Thymus (tissue), 11 donors: ENCODE data around the gene ARHGAP31. TPM values are rescaled to one million over a fixed set of nuclear protein-coding genes. Genes with fewer than 3 reads are reported as not detected.

Experiments used
- DNase-seq, 9 donors: peaks; one replicate each; pipeline ENCODE4 v3.0.0-alpha.2; 2013; ENCODE audit warnings: low spot score in 9 of 9, low read depth in 6 of 9, missing footprints in 1 of 9
- H3K27ac ChIP-seq, 2 donors: one replicate each; pipeline ENCODE4 v1.5.1; 2013; ENCODE audit warnings: control low read depth in 1 of 2, low read depth in 1 of 2, low read length in 1 of 2, mild to moderate bottlenecking in 1 of 2, moderate library complexity in 1 of 2
- H3K27me3 ChIP-seq, 2 donors: one replicate each; pipeline ENCODE4 v1.5.1; 2013; ENCODE audit warnings: low read length in 1 of 2; ENCODE audit not compliant: control insufficient read depth in 2 of 2, insufficient read depth in 1 of 2
- H3K36me3 ChIP-seq, 2 donors: one replicate each; pipeline ENCODE4 v1.5.1; 2013; ENCODE audit warnings: low read length in 1 of 2, mild to moderate bottlenecking in 1 of 2, moderate library complexity in 1 of 2; ENCODE audit not compliant: control insufficient read depth in 2 of 2, insufficient read depth in 2 of 2
- H3K4me1 ChIP-seq, 2 donors: one replicate each; pipeline ENCODE4 v1.5.1; 2013; ENCODE audit warnings: low read length in 2 of 2; ENCODE audit not compliant: control insufficient read depth in 2 of 2, insufficient read depth in 2 of 2
- H3K4me3 ChIP-seq, 2 donors: one replicate each; pipeline ENCODE4 v1.5.1; 2013; ENCODE audit warnings: low read length in 2 of 2, control low read depth in 1 of 2, mild to moderate bottlenecking in 1 of 2
- H3K9me3 ChIP-seq, 2 donors: one replicate each; pipeline ENCODE4 v1.5.1; 2013; ENCODE audit warnings: low read length in 1 of 2, mild to moderate bottlenecking in 1 of 2; ENCODE audit not compliant: control insufficient read depth in 2 of 2, insufficient read depth in 1 of 2
- WGBS: extraction: QIAGEN DNeasy Blood & Tissue Kit; methylation state at CpG from one replicate; pipeline ENCODE4 v1.1.7; 2013; 5-methylcytosine and 5-hydroxymethylcytosine counted together
- polyA plus RNA-seq: library from polyadenylated mRNA; stranded (reverse); fragments of 200-250 nt; gene quantifications from one replicate; pipeline ENCODE4 v1.2.3, GENCODE V29; 2013
- total RNA-seq: library from RNA; stranded (reverse); fragments of 120-200 nt; gene quantifications from one replicate; pipeline ENCODE4 v1.2.4, GENCODE V29; 2013
- donor health status: healthy.

ARHGAP31 gene
- total and polyA plus RNA-seq, 2 donors: 3.5 to 8.2 TPM

DNA sequence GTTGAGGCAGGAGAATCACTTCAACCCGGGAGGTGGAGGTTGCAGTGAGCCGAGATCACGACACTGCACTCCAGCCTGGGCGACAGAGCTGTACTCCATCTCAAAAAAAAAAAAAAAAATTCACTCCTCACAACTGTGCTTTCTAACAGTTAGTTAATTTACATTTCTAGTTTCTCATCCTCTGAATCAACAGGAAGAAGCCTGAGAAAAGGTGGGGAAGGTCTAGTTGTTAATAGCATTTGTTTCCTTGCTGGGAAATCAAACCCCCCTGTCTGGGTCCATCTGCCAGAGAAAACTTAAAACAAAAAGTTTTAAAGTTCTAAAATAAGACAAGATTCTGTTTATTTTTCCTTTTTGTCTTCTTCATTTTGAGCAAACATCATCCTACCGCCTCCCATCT is 106.9 kb downstream of the ARHGAP31 start:
- no peak for DNase-seq
- H3K4me1 ChIP-seq: no peaks in the 10 kb centered on the region
- 97% methylated on average over 5 of the region's 5 CpGs for WGBS
- H3K9me3 ChIP-seq: no peaks in the 10 kb centered on the region
- H3K27me3 ChIP-seq: no peaks in the 10 kb centered on the region
- peaks cover 3 to 26% of the 10 kb centered on the region in 2 donors for H3K36me3 ChIP-seq
- H3K4me3 ChIP-seq: no peak overlapping the region
- H3K27ac ChIP-seq: no peak overlapping the region

DNA sequence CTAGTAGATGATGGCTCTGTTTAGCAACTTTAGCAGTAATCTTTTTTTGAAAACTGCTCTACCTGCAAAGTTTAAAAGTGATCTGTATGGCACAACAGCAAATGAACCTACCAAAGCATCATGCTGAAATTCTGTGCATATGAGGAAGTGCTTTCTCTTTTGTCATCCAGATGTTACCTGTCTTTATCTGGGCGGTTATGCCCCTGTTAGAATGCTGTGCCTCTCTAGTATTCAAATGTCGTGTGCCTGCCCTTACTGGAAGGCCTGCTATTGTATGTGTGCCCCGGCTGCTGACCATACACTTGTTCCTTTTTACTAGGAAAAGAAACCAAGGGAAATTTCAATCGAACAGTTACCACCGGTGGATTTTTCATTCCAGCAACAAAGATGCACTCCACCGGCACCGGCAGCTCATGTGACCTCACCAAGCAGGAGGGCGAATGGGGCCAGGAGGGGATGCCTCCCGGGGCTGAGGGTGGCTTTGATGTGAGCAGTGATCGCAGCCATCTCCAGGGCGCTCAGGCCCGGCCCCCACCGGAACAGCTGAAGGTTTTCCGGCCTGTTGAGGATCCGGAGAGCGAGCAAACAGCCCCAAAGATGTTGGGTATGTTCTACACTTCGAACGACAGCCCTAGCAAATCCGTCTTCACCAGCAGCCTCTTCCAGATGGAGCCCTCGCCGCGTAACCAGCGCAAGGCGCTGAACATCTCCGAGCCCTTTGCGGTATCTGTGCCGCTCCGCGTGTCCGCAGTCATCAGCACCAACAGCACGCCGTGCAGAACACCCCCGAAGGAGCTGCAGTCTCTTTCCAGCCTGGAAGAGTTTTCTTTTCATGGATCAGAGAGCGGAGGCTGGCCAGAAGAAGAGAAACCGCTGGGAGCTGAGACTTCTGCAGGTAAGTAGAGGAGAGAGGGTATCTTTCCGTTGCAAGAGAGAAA is 107.6 kb downstream of the ARHGAP31 start:
- no peak overlapping the region for H3K4me3 ChIP-seq
- WGBS: 95% methylated on average over 36 of the region's 36 CpGs
- no peak overlapping the region for H3K27ac ChIP-seq
- H3K4me1 ChIP-seq: no peaks in the 10 kb centered on the region
- H3K9me3 ChIP-seq: no peaks in the 10 kb centered on the region
- DNase-seq: no peak
- no peaks in the 10 kb centered on the region for H3K27me3 ChIP-seq
- peaks cover 3 to 22% of the 10 kb centered on the region in 2 donors for H3K36me3 ChIP-seq

DNA sequence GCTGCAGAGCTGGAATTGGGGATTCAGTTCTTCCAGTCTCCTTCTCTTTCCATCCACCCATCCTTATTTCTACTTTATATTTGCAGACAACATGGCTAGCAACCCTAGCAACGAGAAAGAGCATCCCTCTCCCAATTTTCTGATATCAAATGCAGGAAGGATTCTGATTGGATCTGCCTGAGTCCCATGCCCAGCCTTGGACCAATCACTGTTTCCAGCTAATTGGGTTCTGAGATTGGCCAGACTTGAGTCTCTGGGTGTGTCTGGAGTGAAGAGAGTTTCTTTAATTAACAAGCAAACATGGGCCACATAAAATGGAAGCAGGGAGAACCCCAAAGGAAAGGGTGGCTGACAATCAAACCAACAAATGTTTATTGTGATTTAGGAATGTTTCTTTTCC is 108.6 kb downstream of the ARHGAP31 start:
- 98% methylated on average over 1 of the region's 1 CpG for WGBS
- H3K9me3 ChIP-seq: no peaks in the 10 kb centered on the region
- no peak overlapping the region for H3K27ac ChIP-seq
- no peak for DNase-seq
- H3K27me3 ChIP-seq: no peaks in the 10 kb centered on the region
- peaks cover 3 to 19% of the 10 kb centered on the region in 2 donors for H3K36me3 ChIP-seq
- H3K4me3 ChIP-seq: no peak overlapping the region
- H3K4me1 ChIP-seq: no peaks in the 10 kb centered on the region

DNA sequence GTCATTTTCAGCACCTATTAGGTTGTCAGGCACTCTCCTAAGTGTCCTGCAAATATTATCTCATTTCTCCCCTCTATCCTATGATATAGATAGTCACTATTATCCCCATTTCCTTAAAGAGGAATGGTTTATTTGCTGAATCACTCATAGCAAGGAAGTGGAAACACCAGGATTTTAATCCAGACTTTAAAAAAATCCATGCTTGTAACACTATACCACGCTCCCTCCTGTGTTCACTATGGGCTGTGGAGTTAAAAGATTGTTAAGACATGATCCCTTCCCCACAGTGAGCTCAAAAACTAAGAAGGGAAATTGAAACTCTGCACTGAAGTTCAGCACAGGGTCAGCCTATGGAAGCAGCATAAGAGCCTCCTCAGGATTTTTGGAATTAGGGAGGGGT is 109.0 kb downstream of the ARHGAP31 start:
- H3K4me3 ChIP-seq: no peak overlapping the region
- no peak for DNase-seq

DNA sequence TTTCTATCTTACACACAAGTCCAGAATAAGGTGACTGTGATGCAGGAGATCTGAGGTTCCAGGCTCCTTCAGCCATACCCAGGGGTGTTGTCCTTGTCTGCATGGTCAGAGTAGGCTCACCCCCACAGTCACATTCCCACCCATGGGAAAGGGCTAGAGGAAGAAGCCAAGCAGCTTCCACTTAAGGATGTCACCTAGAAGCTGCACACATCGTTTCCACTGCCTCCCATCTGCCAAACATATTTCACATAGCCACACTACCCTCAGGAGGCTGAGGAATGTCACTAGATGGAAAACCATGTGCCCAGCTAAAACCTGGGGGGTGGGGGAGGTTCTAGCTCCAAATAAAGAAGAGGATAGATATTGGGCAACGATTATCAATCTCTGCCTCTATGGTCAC is 111.1 kb downstream of the ARHGAP31 start:
- no peak for DNase-seq
- H3K4me3 ChIP-seq: no peak overlapping the region
- 97% methylated on average over 2 of the region's 2 CpGs for WGBS
- H3K27me3 ChIP-seq: no peaks in the 10 kb centered on the region
- no peak overlapping the region for H3K27ac ChIP-seq
- peaks cover 3 to 16% of the 10 kb centered on the region in 2 donors for H3K36me3 ChIP-seq
- H3K9me3 ChIP-seq: no peaks in the 10 kb centered on the region
- H3K4me1 ChIP-seq: no peaks in the 10 kb centered on the region

More for the DNA sequence above, 109.0 kb downstream of the ARHGAP31 start:
- Histone ChIP-seq H3K27ac (no peak overlapping the region), H3K4me1 (no peaks in the 10 kb centered on the region), H3K36me3 (peaks cover 3 to 19% of the 10 kb centered on the region in 2 donors), H3K27me3 (no peaks in the 10 kb centered on the region), H3K9me3 (no peaks in the 10 kb centered on the region)
- 95% methylated on average over 1 of the region's 1 CpG for WGBS

DNA sequence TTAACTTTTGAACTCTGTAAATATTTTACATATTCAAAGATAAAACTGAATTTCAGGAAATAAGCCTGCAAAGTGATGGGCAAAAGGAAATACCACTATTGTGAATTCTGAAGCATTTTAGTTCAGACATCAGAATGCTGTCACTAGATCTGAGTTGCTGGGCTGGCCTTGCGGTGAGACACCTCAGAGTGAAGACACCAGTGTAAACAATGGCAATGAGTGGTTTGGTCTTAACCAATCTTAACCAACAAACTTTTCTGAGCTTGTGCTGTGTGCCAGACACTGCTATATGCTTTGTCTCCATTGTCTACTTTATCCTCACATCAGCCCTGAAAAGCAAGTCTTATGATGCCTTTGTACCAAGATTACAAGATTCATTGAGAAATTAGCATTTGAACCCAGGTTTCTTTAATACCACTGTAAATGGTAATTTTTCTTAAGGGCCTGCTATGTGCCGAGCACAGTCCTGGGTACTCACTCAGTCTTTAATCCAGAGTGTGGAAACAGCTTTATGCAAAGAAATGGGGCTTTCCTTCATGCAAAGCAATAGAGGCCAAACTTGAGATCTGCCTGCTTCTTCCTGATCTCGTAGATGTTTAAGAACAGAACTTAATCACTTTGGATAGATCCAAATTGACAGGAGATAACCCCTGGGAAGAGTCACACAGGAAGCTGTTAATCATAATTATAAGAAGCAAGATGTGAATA is 114.2 kb downstream of the ARHGAP31 start:
- no peaks in the 10 kb centered on the region for H3K4me1 ChIP-seq
- no peaks in the 10 kb centered on the region for H3K9me3 ChIP-seq
- H3K27me3 ChIP-seq: no peaks in the 10 kb centered on the region
- no peak overlapping the region for H3K27ac ChIP-seq
- peaks cover 0 to 8% of the 10 kb centered on the region in 2 donors for H3K36me3 ChIP-seq
- WGBS: 96% methylated on average over 3 of the region's 3 CpGs
- DNase-seq: no peak
- no peak overlapping the region for H3K4me3 ChIP-seq

DNA sequence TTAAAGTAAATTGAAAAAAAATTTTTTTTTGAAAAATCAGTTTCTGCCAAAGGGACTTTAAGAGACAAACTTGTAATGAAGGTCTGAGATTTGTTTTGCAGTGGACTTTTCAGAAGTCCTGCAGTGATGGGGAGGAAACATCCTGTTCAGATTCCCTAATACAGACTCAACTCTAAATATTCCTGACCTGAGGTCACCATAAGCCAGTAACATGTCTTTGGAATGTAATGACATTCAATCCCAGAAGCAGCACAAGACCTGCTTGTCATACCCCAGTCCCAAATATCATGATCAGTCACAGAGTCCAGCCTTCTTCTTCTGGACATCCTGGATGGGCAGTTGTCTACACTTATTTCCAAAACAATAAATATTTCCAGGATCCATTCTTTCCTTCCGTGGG is 115.7 kb downstream of the ARHGAP31 start:
- no peaks in the 10 kb centered on the region for H3K9me3 ChIP-seq
- no peaks in the 10 kb centered on the region for H3K27me3 ChIP-seq
- no peak overlapping the region for H3K27ac ChIP-seq
- no peak for DNase-seq
- H3K4me1 ChIP-seq: no peaks in the 10 kb centered on the region
- WGBS: 96% methylated on average over 1 of the region's 1 CpG
- peaks cover 6 to 20% of the 10 kb centered on the region in 2 donors for H3K36me3 ChIP-seq
- H3K4me3 ChIP-seq: no peak overlapping the region

DNA sequence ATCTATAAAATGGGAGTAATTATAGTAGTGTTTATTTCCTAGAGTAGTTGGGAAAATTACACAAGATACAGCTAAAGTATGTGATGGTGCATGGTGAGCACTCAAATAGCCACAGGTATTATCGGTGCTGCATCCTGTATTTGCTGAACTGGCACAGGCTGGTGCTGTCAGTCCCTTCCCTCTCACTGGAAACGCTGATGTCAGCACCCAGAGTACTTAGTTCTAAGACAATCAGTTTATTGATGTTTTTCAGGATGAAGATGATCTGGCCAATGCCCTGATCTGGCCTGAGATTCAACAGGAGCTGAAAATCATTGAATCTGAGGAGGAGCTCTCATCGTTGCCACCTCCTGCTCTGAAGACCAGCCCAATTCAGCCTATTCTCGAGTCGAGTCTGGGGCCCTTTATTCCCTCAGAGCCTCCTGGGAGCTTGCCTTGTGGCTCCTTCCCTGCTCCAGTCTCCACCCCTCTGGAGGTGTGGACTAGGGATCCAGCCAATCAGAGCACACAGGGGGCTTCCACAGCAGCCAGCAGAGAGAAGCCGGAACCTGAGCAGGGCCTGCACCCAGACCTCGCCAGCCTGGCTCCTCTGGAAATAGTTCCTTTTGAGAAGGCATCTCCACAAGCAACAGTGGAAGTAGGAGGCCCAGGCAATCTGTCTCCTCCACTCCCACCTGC is 119.6 kb downstream of the ARHGAP31 start:
- Histone ChIP-seq H3K9me3 (no peaks in the 10 kb centered on the region), H3K4me1 (no peaks in the 10 kb centered on the region), H3K4me3 (no peak overlapping the region), H3K27ac (no peak overlapping the region), H3K27me3 (no peaks in the 10 kb centered on the region), H3K36me3 (peaks cover 6 to 25% of the 10 kb centered on the region in 2 donors)
- WGBS: 97% methylated on average over 7 of the region's 7 CpGs
- no peak for DNase-seq

DNA sequence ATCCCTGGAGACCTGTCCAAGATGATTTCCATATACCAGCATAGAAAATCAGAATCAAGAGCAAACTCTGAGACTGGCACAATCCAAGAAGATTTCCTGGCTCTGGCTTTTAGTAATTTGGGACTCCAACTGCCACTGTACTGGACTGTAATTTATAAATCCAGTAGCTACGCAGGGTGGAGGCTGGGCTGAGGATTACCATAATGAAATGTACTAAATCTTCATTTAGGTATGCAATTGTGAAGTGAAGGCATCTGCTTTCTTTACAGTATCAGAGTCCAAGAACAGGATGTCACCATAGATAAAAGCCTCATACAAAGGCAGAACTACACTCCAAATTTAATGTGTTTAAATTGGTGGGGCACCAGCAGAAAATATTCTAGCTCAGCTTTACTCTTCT is 122.7 kb downstream of the ARHGAP31 start:
- Histone ChIP-seq H3K27ac (no peak overlapping the region), H3K4me3 (no peak overlapping the region), H3K4me1 (no peaks in the 10 kb centered on the region), H3K9me3 (no peaks in the 10 kb centered on the region), H3K27me3 (no peaks in the 10 kb centered on the region), H3K36me3 (peaks cover 6 to 20% of the 10 kb centered on the region in 2 donors)
- WGBS: 98% methylated on average over 1 of the region's 1 CpG
- no peak for DNase-seq
